ENCODE measurements around the gene MAPK8IP3. TPM values are rescaled to one million over a fixed set of nuclear protein-coding genes. Genes with fewer than 3 reads are reported as not detected.
"Not testable (repeated sequence)": the region's sequence is repeated elsewhere in the genome, so short reads cannot be mapped to it uniquely, and the experiment has no call there.

The MAPK8IP3 gene
- total RNA-seq, 1 donor from 2014 or later = 45.0 TPM

DNA sequence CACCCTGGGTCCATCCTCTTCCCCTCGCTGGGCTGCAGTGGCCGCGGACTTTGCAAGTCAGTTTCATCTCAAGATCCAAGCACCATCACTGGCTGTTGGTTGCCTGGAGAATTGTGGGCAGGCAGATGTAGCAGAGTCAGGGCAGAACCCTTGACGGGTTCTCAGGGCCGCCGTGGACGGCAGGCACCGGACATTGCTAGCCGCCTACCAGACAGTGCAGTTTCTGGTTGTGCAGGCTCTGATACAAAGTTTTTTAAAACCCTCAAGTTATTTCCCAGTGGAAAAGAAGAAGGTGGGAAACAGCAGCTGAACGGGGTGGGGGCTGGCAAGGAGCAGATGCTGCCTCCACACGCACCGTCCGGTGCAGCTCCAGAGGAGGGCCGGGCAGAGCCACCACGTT is 3.4 kb downstream of the MAPK8IP3 start:
- DNase-seq = no peak

GRCh38 chr16:1710811-1711507 is 5.0 kb downstream of the MAPK8IP3 start:
- no peak for DNase-seq

DNA sequence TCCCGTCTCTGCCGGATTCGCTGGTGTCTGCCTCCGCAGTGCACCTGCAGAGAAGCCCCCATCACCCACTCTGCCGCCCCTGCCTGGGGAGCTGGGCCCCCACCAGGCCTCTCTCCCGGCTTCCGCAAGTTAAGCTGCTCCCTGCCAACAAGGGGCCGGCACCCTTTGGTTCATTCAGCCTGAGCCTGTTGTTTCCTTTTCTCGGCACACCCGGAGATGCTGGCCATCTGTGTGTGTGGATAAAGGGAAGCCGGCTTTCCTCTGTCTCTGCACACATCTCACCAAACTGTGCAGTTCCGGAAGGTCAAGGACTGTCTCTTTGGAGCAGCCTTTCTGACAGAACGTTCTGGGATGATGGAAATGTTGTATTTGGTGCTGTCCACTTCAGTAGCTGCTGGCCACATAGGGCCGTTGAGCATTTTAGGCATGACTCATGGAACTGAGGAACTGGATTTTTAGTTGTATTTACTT is 6.8 kb downstream of the MAPK8IP3 start:
- no peak for DNase-seq

DNA sequence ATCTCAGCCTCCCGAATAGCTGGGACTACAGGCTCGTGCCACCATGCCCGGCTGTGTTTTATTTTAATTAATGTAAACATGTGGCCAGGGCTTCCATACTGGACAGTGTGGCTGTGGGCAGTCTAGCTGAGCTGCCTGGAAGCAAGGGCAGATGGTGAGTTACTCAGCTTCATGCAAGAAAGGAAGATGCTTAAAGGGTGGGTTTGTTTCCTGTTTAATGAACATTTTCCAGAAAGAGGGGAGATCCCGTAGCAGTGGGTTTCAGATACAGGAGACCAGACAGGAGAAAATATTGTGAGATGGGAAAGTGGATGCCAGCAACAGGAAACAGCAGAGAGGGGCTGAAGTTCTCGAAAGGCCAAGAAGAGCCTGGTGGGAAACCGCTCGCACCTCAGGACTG is 7.3 kb downstream of the MAPK8IP3 start:
- no peak for DNase-seq

DNA sequence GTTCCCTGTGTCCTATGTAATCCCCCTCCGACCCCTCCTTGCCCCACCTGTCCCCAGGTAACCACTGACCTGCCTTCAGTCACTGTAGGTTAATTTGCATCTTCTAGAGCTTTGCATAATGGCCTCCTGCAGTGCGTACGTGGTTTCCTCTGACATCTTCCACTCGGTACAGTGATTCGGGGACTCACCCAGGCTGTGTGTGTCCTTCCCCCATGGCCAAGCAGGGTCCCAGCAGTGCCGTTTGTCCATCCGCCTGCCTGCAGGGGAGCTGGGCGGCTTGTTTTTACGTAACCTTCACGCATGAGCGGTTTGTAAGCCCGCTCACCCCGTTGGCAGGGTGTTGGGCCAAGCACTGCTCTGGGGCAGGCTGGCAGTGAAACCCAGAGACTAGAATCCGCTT is 7.9 kb downstream of the MAPK8IP3 start:
- no peak for DNase-seq

GRCh38 chr16:1715220-1715619 is 9.2 kb downstream of the MAPK8IP3 start:
- no peak for DNase-seq

DNA sequence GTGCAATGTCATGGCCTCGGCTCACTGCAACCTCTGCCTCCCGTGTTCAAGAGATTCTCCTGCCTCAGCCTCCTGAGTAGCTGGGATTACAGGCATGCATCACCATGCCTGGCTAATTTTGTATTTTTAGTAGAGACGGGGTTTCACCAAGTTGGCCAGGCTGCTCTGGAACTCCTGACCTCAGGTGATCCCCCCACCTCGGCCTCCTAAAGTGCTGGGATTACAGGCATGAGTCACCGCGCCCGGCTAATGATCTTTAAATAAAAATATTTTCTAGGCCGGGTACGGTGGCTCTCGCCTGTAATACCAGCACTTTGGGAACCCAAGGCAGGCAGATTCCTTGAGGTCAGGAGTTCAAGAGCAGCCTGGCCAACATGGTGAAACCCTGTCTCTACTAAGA is 12.2 kb downstream of the MAPK8IP3 start:
- not testable (repeated sequence) for DNase-seq

DNA sequence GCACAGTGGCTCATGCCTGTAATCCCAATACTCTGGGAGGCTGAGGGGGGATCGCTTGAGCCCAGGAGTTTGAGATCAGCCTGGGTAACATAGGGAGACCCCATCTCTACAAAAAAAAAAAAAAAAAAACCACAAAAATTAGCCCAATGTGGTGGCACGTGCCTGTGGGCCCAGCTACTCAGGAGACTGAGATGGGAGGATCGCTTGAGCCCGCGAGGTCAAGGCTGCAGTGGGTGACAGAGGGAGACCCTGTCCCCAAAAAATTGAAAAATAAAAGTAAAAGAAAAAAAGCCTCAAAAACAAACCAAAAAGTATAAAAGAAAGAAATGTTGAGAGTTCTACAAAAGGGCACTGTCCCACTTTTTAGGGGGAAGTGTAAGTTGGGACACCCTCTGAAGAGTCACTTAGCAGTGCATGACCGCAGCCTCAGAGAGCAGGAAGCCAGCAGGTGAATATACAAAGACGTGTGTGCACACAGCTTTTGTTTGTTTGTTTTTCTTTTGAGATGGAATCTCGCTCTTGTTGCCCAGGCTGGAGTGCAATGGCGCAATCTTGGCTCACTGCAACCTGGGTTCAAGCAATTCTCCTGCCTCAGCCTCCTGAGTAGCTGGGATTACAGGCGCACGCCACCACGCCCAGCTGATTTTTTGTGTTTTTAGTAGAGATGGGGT is 13.7 kb downstream of the MAPK8IP3 start:
- not testable (repeated sequence) for DNase-seq

DNA sequence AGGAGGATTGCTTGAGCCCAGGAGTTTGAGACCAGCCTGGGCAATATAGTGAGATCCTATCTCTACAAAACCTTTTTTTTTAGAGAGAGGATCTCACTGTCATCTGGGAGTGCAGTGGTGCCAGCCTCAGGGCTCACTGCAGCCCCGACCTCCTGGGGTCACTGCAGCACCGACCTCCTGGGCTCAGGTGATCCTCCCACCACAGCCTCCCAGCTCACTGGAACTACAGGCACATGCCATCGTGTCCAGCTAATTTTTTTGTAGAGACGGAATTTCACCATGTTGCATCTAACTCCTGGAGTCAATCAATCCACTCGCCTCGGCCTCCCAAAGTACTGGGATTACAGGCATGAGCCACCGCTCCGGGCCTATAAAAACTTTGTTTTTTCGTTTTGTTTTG is 15.4 kb downstream of the MAPK8IP3 start:
- DNase-seq = no peak

DNA sequence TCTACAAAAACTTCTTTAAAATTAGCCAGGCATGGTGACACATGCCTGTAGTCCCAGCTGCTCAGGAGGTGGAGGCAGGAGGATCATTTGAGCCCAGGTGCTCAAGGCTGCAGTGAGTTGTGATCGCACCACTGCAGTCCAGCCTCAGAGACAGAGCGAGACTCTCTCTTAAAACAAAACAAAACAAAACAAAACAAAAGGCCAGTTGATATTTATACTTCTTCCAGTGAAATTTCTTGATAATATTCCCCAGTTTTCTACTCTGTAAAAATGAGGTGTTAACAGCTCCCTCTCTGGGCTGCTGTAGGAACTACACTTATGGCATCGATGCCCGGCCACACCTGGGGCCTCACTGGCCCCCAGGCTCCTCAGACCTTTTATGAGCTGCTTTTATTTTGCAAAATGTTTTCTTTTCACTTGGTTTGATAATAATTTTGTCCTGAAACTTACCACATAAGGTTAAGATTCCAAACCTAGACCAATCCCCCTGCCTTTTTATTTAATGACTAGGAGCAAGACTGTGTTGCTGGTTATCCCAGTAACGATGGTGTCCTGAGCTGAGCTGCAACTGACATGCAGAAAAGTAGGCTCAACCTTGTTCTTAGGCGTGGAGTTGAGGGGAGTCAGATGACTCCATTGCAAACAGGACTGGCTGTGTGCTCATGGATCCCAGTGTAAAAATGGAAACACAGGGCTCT is 17.6 kb downstream of the MAPK8IP3 start:
- peak; percentile 47 for DNase-seq

GRCh38 chr16:1724491-1724890 is 18.5 kb downstream of the MAPK8IP3 start:
- DNase-seq = no peak

DNA sequence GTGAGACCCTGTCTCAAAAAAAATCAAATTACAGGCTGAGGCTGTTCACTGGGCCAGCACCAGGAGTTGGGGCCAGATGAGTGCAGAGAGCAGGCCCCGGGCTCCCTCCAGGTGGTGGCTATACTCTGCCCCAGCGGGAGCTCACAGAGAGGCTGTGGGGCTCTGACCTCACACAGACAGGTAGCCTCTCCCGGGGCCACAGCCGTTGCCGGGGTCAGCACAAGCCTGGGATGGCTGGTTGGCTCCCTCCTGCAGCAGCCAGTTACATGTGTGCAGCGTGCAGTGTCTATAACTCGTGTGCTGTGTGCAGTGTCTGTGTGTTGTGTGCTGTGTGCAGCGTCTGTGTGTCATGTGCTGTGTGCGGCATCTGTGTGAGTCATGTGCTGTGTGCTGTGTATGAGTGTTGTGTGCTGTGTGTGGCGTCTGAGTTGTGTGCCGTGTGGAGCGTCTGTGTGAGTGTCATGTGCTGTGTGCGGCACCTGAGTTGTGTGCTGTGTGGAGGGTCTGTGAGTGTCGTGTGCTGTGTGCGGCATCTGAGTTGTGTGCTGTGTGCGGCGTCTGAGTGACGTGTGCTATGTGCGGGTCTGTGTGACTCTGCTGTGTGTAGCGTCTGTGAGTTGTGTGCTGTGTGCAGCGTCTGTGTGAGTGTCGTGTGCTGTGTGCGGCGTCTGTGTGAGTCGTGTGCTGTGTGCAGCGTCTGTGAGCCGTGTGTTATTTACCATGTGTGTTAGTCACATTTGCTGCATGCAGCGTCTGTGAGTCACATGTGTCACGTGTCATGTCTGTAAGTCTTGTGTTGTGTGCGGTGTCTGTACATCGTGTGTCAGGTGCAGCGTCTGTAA is 20.9 kb downstream of the MAPK8IP3 start:
- DNase-seq = no peak

DNA sequence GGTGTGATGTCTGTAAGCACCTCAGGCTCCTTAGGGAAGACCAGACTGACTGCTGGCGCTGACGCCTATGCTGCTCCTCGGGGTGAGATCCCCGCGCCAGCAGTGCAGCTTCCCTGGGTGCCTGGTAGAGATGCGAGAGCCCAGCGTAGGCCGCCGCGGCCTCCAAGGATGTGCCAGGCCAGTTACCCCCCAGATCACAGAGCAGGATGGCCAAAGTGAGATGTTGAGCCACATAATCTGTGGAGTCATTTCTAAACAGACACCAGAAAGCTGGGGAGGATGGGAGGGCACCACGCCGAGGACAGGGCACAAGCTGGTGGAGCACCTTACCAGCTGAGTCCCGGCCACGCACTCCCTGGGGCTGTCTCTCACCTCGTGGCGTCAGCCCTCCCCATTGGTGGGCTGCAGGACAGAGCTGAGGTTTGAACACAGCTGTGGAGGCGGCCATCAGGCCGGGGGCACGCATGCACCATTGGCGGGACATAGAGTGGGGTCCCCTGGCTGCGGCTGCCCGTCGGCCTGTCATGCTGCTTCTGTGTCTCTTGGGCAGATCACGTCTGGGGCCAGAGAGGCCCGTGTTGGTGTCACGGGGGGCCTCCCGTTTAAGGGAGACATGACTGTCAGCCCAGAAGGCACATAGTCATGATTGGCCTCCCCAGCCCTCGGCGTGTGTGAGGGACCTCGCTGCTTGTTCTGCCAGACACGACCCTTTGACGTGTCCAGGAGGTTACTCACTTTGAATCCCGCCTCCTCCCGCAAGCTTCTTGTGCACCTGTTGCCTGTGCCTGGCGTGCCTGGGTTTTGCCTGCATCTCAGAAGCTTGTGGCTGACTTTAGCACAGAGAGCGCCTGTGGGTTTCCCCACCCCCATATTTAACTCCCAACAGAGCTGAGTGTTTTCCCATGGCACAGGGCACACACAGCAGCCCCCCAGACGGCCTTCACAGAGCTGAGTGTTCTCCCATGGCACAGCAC is 21.9 kb downstream of the MAPK8IP3 start:
- DNase-seq = no peak

- no peak for DNase-seq
These were observed 23.0 kb downstream of the MAPK8IP3 start for GRCh38 chr16:1729026-1729425.

DNA sequence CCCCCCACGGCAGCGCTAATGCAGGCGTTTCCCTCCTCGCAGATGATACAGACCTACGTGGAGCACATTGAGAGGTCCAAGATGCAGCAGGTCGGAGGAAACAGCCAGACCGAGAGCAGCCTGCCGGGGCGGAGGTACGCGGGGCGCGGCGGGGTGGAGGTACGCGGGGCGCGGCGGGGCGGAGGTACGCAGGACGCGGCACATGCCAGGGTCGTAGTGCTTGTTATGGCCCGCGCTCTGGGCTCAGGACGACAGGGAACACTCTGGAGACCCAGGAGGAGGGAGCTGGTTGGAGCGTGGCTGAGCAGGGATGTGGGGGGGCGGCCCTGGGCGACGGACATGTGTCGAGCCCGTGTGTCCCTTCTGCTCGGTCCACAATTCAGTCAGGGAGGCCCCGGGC is 23.4 kb downstream of the MAPK8IP3 start:
- no peak for DNase-seq

DNA sequence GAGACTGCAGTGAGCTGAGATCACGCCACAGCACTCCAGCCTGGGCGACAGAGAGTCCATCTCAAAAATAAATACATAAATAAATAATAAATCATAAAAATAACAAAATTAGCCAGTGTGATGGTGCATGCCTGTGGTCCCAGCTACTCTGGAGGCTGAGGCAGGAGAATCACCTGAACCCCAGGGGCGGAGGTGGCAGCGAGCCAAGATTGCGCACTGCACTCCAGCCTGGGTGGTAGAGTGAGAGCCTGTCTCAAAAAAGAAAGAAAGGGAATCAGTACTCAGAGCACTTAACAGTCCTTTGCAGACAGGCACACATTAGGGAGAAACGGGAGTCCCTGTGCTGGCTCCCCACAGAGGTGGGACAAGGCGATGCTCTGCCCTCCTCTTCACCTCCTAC is 25.1 kb downstream of the MAPK8IP3 start:
- no peak for DNase-seq

DNA sequence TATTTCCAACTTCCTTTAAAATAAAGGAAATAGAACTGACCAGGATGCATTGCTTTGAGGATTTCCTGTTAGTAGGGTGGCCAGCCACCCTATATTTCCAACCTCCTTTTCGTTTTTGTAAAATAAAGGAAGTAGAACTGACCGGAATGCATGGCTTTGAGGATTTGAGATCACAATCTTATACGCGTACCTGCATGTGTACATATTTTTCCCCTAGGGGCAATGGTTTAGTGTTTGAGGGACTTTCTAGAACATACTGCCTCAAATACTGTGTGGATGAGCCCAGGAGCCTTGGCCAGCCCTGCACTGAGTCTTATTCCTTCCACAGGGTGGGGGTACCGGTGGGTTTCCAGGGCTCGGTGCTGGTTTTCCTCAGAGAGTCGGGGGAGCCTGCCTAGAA is 25.6 kb downstream of the MAPK8IP3 start:
- DNase-seq = no peak

- DNase-seq = no peak
These were observed 26.1 kb downstream of the MAPK8IP3 start for GRCh38 chr16:1732071-1732470.

- not testable (repeated sequence) for DNase-seq
These were observed 26.6 kb downstream of the MAPK8IP3 start for GRCh38 chr16:1732551-1732987.

DNA sequence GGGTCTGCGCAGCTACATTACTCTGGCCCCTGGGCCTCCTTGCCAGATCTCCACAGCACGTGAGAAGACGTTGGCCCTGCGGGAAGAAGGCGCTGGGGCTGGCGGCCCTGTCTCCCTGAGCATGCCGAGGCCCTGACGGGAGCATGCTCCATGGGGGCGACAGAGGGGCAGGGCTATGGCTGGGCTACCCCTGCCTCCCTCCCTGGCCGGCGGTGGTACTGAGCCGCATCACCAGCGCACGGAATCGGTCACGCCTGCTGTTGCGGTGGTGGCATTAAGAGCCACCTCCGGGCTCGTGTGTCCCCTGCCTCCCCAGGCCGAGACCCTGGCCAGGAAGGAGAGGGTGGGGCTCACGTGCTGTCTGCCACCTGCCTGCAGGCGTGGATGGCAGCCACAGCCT is 28.1 kb downstream of the MAPK8IP3 start:
- no peak for DNase-seq

DNA sequence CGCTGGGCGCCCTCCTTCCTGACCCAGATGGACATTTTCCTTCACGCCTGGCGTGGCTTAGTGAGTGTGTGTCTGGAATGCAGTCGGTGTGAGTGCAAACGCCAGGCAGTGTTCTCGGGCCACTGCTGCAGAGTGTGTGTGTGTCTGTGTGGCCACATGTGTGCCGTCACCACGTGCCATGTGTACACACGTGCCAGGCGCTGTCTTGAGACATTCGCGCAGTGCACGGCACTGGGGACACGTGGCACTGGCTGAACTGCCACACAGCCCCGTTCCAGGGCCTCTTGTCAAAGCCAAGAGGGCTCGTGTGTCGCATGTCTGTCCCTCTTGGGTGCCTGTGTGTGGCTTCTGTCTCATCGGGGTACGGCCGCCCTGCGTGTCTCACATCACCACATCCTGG is 28.8 kb downstream of the MAPK8IP3 start:
- no peak for DNase-seq

All from tongue (tissue), 2 donors.